GM19193 (cell line): ENCODE measurements around the gene RBSN.

Experiments
- POLR2A ChIP-seq: IDR thresholded peaks from 4 replicates; pipeline ENCODE4 v1.6.1; 2011; ENCODE audit not compliant: insufficient read depth, insufficient read length; ENCODE audit errors: extremely low read depth

RBSN gene

DNA sequence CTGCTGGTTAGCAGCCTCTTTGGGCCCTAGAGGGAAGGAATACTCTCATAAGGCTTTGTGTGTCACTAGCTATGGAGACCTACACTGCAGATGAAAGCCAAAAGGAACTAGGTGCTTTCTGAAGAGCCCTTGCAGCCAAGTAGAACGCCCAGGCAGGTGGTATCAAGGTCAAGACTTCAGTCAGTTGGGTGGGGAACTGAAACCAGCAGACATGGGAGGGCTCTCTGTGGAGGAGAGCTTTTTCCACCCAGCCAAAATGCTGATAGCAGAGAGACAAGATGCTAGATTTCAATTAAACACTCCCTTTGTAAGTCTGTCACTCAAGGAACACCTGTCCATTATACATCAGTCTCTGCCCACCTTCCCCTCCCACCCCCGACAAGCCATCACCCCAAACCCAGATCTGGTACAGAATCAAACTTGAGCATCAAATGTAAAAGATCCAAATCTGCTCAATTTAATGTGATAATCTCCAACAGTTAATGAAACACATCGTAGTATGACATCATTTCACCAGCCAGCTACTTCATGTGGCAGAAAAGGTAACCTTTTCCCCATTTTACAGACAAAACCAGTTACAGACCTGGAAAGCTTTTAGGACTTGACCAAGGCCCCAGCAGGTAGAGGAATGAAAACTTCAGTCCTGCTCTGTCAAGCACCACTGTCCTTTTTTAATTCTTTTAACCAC, 48.4 kb downstream of the RBSN start:
- no peak for TF ChIP-seq POLR2A

DNA sequence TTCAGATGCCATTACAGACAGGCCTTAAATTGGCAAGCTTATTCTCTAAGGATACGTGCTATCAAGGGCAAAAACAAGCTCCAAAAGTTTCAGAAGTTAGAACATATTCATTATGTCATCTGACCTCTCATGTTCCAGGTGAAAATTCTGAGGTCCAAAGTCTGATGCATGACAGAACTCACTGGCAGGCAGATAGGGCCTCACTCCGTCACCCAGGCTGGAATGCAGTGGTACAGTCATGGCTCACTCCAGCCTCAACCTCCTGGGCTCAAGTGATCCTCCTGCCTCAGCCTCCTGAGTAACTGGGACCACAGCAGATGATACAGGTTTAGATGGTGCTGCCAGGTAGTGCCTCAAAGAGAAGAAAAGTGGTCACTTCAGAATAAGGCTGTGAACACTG, 49.4 kb downstream of the RBSN start:
- no peak for TF ChIP-seq POLR2A

GRCh38 chr3:15045667-15046066, 53.3 kb downstream of the RBSN start:
- no peak for TF ChIP-seq POLR2A

- TF ChIP-seq POLR2A: no peak
These were observed 54.6 kb downstream of the RBSN start for GRCh38 chr3:15044326-15044725.

DNA sequence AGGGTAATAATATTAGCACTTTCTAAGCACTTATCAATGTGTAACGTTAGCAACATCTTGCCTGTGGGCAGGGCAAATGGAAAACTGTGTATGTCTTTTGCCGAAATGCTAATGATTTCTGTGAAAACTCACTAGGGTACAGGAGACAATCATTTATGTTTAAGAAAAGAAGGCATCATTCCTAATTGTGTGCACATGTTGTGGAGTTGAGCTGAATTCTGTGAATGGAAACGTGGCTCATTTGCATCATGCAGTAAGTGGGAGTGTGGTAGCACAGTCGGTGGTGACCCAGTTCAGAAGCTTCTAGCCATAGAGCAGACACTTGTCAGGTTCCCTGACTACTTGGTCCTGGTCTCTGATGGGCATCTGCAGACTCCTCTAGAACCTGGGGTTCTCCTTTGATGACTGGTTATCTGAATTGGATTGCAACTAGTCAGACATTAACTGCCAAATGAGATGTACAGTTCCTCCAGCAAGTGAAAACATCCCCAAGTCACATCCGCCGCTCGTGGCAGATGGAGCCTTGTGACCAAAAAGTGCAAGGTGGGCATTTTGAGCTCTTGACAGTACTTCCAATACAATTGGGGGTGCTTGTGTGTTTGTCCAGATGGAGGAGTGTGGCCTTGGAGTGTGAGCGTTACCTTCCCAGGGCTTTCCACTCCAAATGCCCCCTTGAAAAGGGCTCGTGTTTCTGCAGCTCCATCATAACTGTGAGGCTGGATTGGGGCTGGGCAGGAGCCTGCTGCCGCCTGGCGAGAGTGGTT, 55.4 kb downstream of the RBSN start:
- no peak for TF ChIP-seq POLR2A

DNA sequence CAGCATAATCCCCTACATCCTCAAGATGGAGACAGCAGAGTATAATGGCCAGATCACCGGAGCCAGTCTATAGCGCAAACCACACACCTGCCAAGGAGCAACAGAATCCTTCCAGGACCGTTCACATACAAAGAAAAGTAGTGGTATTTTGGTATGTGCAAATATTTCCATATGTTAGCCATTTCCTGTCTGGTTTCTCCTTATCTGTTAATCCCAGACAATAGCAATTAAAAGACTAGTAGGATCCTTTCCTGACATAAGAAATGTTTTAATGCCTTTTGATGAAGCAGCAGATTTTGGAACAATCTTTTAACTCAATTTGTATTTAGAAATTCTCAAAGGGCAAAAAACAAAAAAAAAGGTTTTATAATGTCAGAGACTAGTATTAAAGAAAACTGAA, 56.0 kb downstream of the RBSN start:
- no peak for TF ChIP-seq POLR2A

DNA sequence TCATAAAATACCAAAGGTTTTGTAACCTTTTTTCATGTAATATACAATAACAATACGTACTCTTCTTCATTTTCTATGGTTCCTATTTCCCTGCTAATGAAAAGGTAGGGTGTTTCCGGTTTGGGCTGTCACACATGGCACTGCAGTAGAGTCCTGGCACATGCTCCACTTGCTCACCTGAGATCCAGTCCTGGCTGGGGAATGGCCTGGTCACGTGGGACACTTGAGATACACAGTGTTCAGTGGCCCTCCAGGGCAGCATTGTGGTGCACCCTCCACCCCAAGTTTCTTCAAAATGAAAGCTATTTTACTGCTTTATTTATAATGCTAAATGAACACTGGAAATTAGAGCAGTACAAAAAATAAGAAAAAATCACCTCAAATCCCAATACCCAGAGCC, 57.0 kb downstream of the RBSN start:
- no peak for TF ChIP-seq POLR2A

GRCh38 chr3:15040844-15041243, 58.1 kb downstream of the RBSN start:
- no peak for TF ChIP-seq POLR2A

DNA sequence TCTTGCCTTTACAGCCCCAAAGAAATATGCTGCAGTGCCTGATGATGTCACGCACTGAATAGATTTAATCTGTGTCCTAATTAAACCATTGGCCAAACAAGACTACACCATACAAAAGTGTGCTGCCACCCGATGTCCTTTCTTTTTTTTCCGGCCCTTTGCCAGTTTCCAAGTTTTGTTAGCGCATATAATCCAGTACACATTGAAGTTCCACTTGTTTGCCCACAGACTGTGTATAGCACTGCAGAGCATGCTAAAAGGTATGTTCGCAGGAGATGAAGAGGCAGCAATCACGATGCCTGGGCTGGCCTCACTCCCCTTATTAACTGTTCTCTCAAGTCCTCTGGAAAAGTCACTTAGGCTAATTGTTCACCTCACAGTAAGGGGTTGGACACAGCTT, 60.6 kb downstream of the RBSN start:
- no peak for TF ChIP-seq POLR2A

DNA sequence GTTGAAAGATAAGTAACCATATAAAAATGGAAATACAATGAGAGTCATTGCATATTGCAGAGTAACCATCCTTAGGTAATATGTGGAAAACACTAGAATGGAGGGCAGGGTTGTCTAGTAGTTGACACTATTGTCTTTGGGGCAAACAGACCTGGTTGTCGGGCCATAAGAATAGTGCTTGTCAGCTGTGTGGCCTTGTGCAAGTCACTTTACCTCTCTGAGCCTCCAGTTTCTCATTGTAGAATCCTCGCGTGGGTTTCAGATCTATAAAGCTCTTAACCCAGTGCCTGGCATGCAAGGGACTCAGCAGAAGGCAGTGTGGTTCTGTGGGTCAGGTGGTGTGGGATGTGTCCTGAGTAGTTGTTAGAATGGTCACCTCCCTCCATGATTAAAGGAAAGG, 65.8 kb downstream of the RBSN start:
- TF ChIP-seq POLR2A: no peak

- no peak for TF ChIP-seq POLR2A
These were observed 66.3 kb downstream of the RBSN start for GRCh38 chr3:15032650-15033049.

DNA sequence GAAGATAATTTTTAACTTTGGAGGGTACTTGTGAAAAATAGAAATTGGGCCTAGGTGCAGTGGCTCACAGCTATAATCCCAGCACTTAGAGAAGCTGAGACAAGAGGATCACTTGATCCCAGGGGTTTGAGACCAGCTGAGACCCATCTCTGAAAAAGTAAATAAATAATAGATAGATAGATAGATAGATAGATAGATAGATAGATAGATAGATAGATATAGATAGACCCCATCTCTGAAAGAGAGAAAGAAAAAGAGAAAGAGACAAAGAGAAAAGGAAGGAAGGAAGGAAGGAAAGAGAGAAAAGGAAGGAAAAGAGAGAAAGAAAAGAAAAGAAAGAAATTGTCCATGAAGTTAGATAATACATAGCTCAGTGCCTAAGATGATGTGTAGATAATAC, 69.3 kb downstream of the RBSN start:
- no peak for TF ChIP-seq POLR2A

DNA sequence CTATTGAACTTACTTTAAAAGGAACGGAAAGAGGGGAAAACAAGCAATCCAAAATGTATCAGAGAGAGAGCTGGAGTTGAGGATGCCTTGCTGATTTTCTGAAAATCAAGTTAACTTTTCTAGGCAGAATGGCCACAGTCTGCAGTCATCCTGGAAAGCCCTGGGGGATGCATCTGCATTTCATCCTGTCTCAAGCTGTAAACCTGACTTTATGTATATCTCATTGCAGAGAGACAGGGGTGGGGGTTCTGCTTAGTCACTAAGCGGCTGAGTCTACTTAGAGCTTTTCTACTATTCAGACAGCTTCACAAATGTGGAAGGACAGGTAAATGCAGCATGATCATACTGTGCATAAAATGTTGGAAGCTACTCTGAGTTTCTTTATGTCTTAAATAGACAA, 75.2 kb downstream of the RBSN start:
- TF ChIP-seq POLR2A: no peak

- no peak for TF ChIP-seq POLR2A
These were observed 75.7 kb downstream of the RBSN start for GRCh38 chr3:15023249-15023648.
